CD4-positive, alpha-beta T cell treated with Interleukin-21 for 1 hour (primary cell): Measurements from ENCODE around the gene PFN4.

ENCODE experiments used
- DNase-seq: peaks from one replicate; pipeline ENCODE4 v3.0.0-alpha.2; 2020

Gene PFN4

DNA sequence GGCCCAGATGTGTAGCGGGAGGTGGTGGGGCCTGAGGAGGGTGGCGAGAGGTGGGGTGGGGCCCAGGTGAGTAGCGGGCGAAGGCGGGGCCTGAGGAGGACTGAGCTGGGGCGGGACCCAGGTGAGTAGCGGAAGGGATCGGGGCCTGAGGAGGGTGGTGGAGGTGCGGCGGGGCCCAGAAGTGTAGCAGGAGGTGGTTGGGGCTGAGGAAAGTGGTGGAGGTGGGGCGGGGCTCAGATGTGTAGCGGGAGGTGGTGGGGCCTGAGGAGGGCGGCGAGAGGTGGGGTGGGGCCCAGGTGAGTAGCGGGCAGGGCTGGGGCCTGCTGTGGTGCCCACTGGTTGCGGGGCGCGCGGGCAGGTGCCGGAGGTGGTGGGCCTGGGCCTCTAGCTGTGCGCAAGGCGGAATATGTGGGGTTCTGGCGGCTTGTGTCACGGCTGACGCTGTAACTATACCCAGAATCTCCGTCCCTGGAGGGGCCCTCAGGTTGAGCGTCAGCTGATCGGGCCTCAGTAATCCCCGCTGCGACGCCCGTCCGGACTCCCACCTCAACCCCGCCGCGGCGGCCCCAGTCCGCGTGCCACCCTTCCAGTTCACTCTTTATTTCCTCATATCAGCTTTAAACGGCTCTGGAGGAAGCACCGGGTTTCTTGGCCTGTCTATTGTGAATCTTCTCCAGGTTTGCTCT is 46.1 kb downstream of the PFN4 start:
- DNase-seq, result no peak

GRCh38 chr2:24075915-24076848 is 47.0 kb downstream of the PFN4 start, which contains the start of gene SF3B6:
SF3B6 (minus strand) TSS chr2:24076326; CDS start chr2:24076229, 97 bp downstream.
- DNase-seq, result peak; percentile 100

DNA sequence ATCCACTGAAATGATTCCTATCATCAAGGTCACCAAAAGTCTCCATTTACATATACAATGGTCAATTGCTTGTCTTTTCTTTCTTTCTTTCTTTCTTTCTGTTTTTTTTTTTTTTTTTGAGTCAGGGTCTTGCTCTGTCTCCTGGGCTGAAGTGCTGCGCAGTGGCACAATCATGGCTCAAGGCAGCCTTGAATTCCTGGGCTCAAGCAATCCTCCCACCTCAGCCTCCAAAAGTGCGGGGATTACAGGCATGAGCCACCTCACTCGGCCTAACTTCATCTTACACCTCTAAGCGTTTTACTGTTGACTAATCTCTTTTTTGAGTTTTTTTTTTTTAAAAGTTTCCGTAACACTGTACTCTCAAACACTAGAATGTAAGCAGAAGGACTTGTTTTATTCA is 47.9 kb downstream of the PFN4 start:
- DNase-seq, result no peak

DNA sequence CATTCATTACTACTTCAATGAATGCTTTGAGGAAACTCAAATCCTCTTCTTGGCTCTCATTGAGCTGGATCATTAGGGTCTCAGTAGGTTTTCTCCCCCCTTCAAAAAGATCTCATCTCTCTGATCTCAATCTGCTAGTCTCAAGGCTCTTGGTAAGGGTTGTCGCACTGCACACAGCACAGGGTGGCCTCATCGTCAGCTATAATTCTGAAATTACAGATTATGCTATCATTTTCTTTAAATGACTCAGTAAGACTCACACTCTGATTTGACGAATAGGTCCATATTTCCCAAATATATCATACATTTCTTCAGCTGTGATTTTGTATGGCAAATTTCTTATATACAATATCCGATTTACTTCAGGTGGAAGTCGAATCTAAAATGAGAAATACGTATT is 49.3 kb downstream of the PFN4 start:
- DNase-seq, result no peak

GRCh38 chr2:24072259-24072658 is 50.9 kb downstream of the PFN4 start:
- no peak for DNase-seq

GRCh38 chr2:24065341-24065740 is 57.8 kb downstream of the PFN4 start:
- DNase-seq, result no peak
